NCI-H187 treated with DMSO at 0.1 percent for 48 hours (cell line): ENCODE measurements around the gene GNA15.

Experiments used
- DNase-seq: peaks from one replicate; lab custom pipeline; 2025; lab: John Stamatoyannopoulos, UW

GNA15 gene

GRCh38 chr19:3106509-3107141 lies 29.2 kb upstream of the GNA15 start:
- no peak for DNase-seq

GRCh38 chr19:3107658-3108057 lies 28.2 kb upstream of the GNA15 start:
- no peak for DNase-seq

- DNase-seq = no peak
These were observed 27.1 kb upstream of the GNA15 start for GRCh38 chr19:3108775-3109174.

- no peak for DNase-seq
These were observed 26.3 kb upstream of the GNA15 start for GRCh38 chr19:3109491-3109890.

- no peak for DNase-seq
These were observed 25.6 kb upstream of the GNA15 start for GRCh38 chr19:3110126-3110825.

- no peak for DNase-seq
These were observed 24.1 kb upstream of the GNA15 start for GRCh38 chr19:3111586-3112247.

- DNase-seq = no peak
These were observed 23.3 kb upstream of the GNA15 start for GRCh38 chr19:3112375-3113099.

GRCh38 chr19:3113100-3114017 lies 22.5 kb upstream of the GNA15 start:
- no peak for DNase-seq

- no peak for DNase-seq
These were observed 21.7 kb upstream of the GNA15 start for GRCh38 chr19:3114018-3114726.

- no peak for DNase-seq
These were observed 21.0 kb upstream of the GNA15 start for GRCh38 chr19:3114811-3115210.

- DNase-seq = no peak
These were observed 20.4 kb upstream of the GNA15 start for GRCh38 chr19:3115411-3115810.

- DNase-seq = no peak
These were observed 19.8 kb upstream of the GNA15 start for GRCh38 chr19:3115916-3116602.

- no peak for DNase-seq
These were observed 19.2 kb upstream of the GNA15 start for GRCh38 chr19:3116621-3117020.

GRCh38 chr19:3117716-3118115 lies 18.1 kb upstream of the GNA15 start:
- DNase-seq = no peak

- no peak for DNase-seq
These were observed 17.4 kb upstream of the GNA15 start for GRCh38 chr19:3118232-3119070.

- DNase-seq = no peak
These were observed 16.7 kb upstream of the GNA15 start for GRCh38 chr19:3119071-3119595.

- DNase-seq = no peak
These were observed 16.0 kb upstream of the GNA15 start for GRCh38 chr19:3119693-3120380.

- DNase-seq = no peak
These were observed 15.1 kb upstream of the GNA15 start for GRCh38 chr19:3120611-3121276.
